ENCODE measurements around the gene BEGAIN. TPM values are rescaled to one million over a fixed set of nuclear protein-coding genes. Genes with fewer than 3 reads are reported as not detected.

Gene BEGAIN
- total and polyA plus RNA-seq, 2 donors (not counting 3 experiments of a cell fraction or from before 2014, with no cell fraction given): 0.49 TPM; not detected in 1

GRCh38 chr14:100540141-100540925 is 46.9 kb downstream of the BEGAIN start:
- no peaks in the 10 kb centered on the region for H3K9me3 ChIP-seq (replicated peaks; ENCODE audit: control insufficient read depth, insufficient read depth, low read length)
- H3K36me3 ChIP-seq (ENCODE audit: control insufficient read depth in 2 of 2, extremely low read depth in 1 of 2, insufficient read depth in 2 of 2, low read length in 2 of 2): no peaks in the 10 kb centered on the region
- FAIRE-seq (no peak), DNase-seq (ENCODE audit: low read depth, low spot score) (no peak)
- BruUV-seq (replicated peaks): no TSS peak
- H3K4me3 ChIP-seq (replicated peaks in 1 of 3; ENCODE audit: insufficient read depth in 1 of 3, low read depth in 1 of 3, low read length in 3 of 3): no peak overlapping the region
- ChIA-PET CTCF (interaction anchor here (1.0 kb wide), 2 partner anchors 16 to 155 kb away, joined by 3 read pairs; no protein-coding TSS in a partner anchor), POLR2A (no interaction called here)
- dilution Hi-C loops (cut with MboI; ENCODE audit: extremely low pct_ligation_motif_present, low sequenced_read_pairs): no loop called here
- H3K9me1 ChIP-seq (replicated peaks; ENCODE audit: control insufficient read depth, extremely low read depth, insufficient read depth, low read length): no peaks in the 10 kb centered on the region
- H3K27me3 ChIP-seq (ENCODE audit: control insufficient read depth in 2 of 2, insufficient read depth in 2 of 2, low read length in 2 of 2): no peaks in the 10 kb centered on the region
- no peaks in the 10 kb centered on the region for H3K79me2 ChIP-seq (ENCODE audit: control insufficient read depth, insufficient read depth, low read length)
- H2AFZ ChIP-seq (ENCODE audit: low read depth, low read length): no peak overlapping the region
- no peak overlapping the region for H3K4me2 ChIP-seq (ENCODE audit: insufficient read depth, low read length)
- H3K4me1 ChIP-seq (ENCODE audit: control insufficient read depth, extremely low read depth, insufficient read depth, low read length): no peaks in the 10 kb centered on the region
- intact Hi-C loops (cut with micrococcal nuclease): loop anchor here (10.0 kb wide), 1 partner anchor 126 kb away; no protein-coding TSS in a partner anchor
- no peak overlapping the region for H3K9ac ChIP-seq (replicated peaks; ENCODE audit: extremely low read depth, insufficient read depth, low read length)
- no peak for TF ChIP-seq MAX (IDR thresholded peaks at IDR 0.05; ENCODE audit: insufficient read depth, insufficient read length)
- TF ChIP-seq CTCF (IDR thresholded peaks at IDR 0.05; ENCODE audit: extremely low read depth in 1 of 2, insufficient read depth in 1 of 2, low read depth in 1 of 2, low read length in 2 of 2): peak; percentile 26 to 49
- no peak for TF ChIP-seq JUN (IDR thresholded peaks at IDR 0.05; ENCODE audit: borderline replicate concordance, insufficient read depth, insufficient read length, low read depth)
- no peak for TF ChIP-seq POLR2AphosphoS5 (IDR thresholded peaks at IDR 0.05; ENCODE audit: insufficient read depth, low read depth, low read length)
- H3K27ac ChIP-seq (ENCODE audit: insufficient read depth, low read depth, low read length): no peak overlapping the region
- H4K20me1 ChIP-seq (replicated peaks; ENCODE audit: control insufficient read depth, extremely low read depth, insufficient read depth, low read length): no peaks in the 10 kb centered on the region
